GM12878 (cell line): Measurements from ENCODE around the gene LIN7C. TPM values are rescaled to one million over a fixed set of nuclear protein-coding genes. Genes with fewer than 3 reads are reported as not detected.

Source experiments
- ATAC-seq: fragments of 200-7000 bp; cut with Tn5 transposase; 3 replicates; pipeline ENCODE4 v1.9.1; 2020; ENCODE audit warnings: mild to moderate bottlenecking, moderate library complexity
- BruUV-seq: library from RNA; stranded (reverse); fragments of 400-500 nt; replicated peaks from 2 replicates; lab custom pipeline; 2021; lab: Mats Ljungman, UMichigan
- CTCF ChIA-PET: fragments of 300-600 bp; sonication (Branson Sonifier 250); formaldehyde crosslinking; extraction: SDS; loops from one replicate; lab custom pipeline; 2021; ENCODE audit warnings: inconsistent platforms; lab: Yijun Ruan, JAX
- POLR2A ChIA-PET: fragments of 350-600 bp; formaldehyde crosslinking; extraction: SDS; loops from one replicate; lab custom pipeline; 2021; ENCODE audit warnings: inconsistent platforms; lab: Charles Lee
- RAD21 ChIA-PET: fragments of 300-600 bp; sonication (Branson Sonifier 250); formaldehyde crosslinking; loops from one replicate; lab custom pipeline; 2023; ENCODE audit warnings: antibody characterized with exemption; ENCODE audit not compliant: unreplicated experiment; lab: Charles Lee
- SMC1A ChIA-PET: fragments of 300-600 bp; sonication (Branson Sonifier 250); formaldehyde crosslinking; loops from one replicate; lab custom pipeline; 2023; ENCODE audit not compliant: unreplicated experiment, uncharacterized antibody; lab: Charles Lee
- DNase-seq: peaks from one replicate; pipeline ENCODE4 v3.0.0-alpha.2; 2011; ENCODE audit warnings: low read depth, low spot score
- FAIRE-seq: peaks from 3 replicates; lab custom pipeline; 2011; peaks lifted over from hg19 to GRCh38; lab: Jason Lieb, UNC
- H2AFZ ChIP-seq: 2 replicates; pipeline ENCODE4 v1.6.0; 2011; ENCODE audit warnings: low read depth, low read length, control low read depth; ENCODE audit not compliant: control insufficient read depth
- H3K27ac ChIP-seq: 2 replicates; pipeline ENCODE4 v1.5.1; 2011; ENCODE audit warnings: control low read depth; ENCODE audit not compliant: control insufficient read depth, insufficient read depth
- H3K27me3 ChIP-seq, 2 experiments: replicated peaks in 1 of 2; 2 replicates each; pipeline versions ENCODE4 v1.6.0 to v1.6.1; 2011; ENCODE audit warnings: low read length in 1 of 2; ENCODE audit not compliant: control insufficient read depth in 2 of 2, insufficient read depth in 2 of 2
- H3K36me3 ChIP-seq, 2 experiments: 2 replicates each; pipeline ENCODE4 v1.5.1; 2011; ENCODE audit warnings: low read length in 1 of 2; ENCODE audit not compliant: control insufficient read depth in 2 of 2, insufficient read depth in 2 of 2
- H3K4me1 ChIP-seq: 2 replicates; pipeline ENCODE4 v1.6.1; 2011; ENCODE audit warnings: mild to moderate bottlenecking, low read length, moderate library complexity, mixed read lengths; ENCODE audit not compliant: control insufficient read depth, insufficient read depth
- H3K4me2 ChIP-seq: 2 replicates; pipeline ENCODE4 v1.6.0; 2011; ENCODE audit warnings: control low read depth; ENCODE audit not compliant: control insufficient read depth, insufficient read depth
- H3K4me3 ChIP-seq: fragments of 200-600 bp; sonication (generic); 2 replicates; pipeline ENCODE4 v1.5.1; 2016
- H3K79me2 ChIP-seq: 2 replicates; pipeline ENCODE4 v1.6.0; 2011; ENCODE audit warnings: low read length; ENCODE audit not compliant: control insufficient read depth, insufficient read depth
- H3K9ac ChIP-seq: 2 replicates; pipeline ENCODE4 v1.8.0; 2011; ENCODE audit warnings: low read length, control low read depth, mixed read lengths; ENCODE audit not compliant: control insufficient read depth, insufficient read depth
- H3K9me3 ChIP-seq: replicated peaks from 3 replicates; pipeline ENCODE4 v1.5.1; 2011; ENCODE audit warnings: mild to moderate bottlenecking, low read length; ENCODE audit not compliant: control insufficient read depth, insufficient read depth
- H4K20me1 ChIP-seq: 2 replicates; pipeline ENCODE4 v1.6.0; 2011; ENCODE audit not compliant: control insufficient read depth, insufficient read depth
- CBX5 ChIP-seq: sonication (generic); IDR thresholded peaks from 2 replicates; pipeline ENCODE4 v1.6.1; 2016; ENCODE audit warnings: low read depth, moderate library complexity, mild to moderate bottlenecking, inconsistent platforms
- CREB1 ChIP-seq: IDR thresholded peaks from 2 replicates; pipeline ENCODE4 v1.6.1; 2012; ENCODE audit warnings: low read depth, mild to moderate bottlenecking, inconsistent platforms
- CREM ChIP-seq: IDR thresholded peaks from 2 replicates; pipeline ENCODE4 v1.6.1; 2014; ENCODE audit warnings: antibody characterized with exemption, low read depth
- DPF2 ChIP-seq: fragments of 450-650 bp; IDR thresholded peaks from 2 replicates; pipeline ENCODE4 v1.6.1; 2017; ENCODE audit warnings: mild to moderate bottlenecking
- EZH2 ChIP-seq: IDR thresholded peaks from 2 replicates; pipeline ENCODE4 v1.6.1; 2012; ENCODE audit warnings: low read depth, mild to moderate bottlenecking, control low read depth, inconsistent platforms, low read length, borderline replicate concordance; ENCODE audit not compliant: control insufficient read depth
- GATAD2B ChIP-seq: fragments of 450-650 bp; conservative IDR thresholded peaks from 2 replicates; pipeline ENCODE4 v1.6.1; 2017; ENCODE audit warnings: low read depth, mild to moderate bottlenecking, moderate library complexity
- HCFC1 ChIP-seq: fragments of 150-350 bp; IDR thresholded peaks from 2 replicates; pipeline ENCODE4 v1.6.1; 2014; ENCODE audit warnings: low read length
- HSF1 ChIP-seq: fragments of 150-350 bp; IDR thresholded peaks from 2 replicates; pipeline ENCODE4 v1.6.1; 2014; ENCODE audit warnings: mild to moderate bottlenecking, low read depth, low read length
- POLR2AphosphoS2 ChIP-seq: IDR thresholded peaks from 2 replicates; pipeline ENCODE4 v1.6.1; 2011; ENCODE audit warnings: low read depth, mild to moderate bottlenecking, low read length, improper control_type of control experiment, moderate library complexity
- RELA ChIP-seq: fragments of 450-650 bp; IDR thresholded peaks from 2 replicates; pipeline ENCODE4 v1.8.0; 2014; ENCODE audit warnings: borderline replicate concordance; ENCODE audit not compliant: partially characterized antibody
- SPI1 ChIP-seq: IDR thresholded peaks from 2 replicates; pipeline ENCODE4 v1.6.1; 2011; ENCODE audit warnings: low read depth, mild to moderate bottlenecking, low read length, moderate library complexity, borderline replicate concordance; ENCODE audit not compliant: insufficient read depth
- STAT1 ChIP-seq: fragments of 450-650 bp; conservative IDR thresholded peaks from 2 replicates; pipeline ENCODE4 v1.6.1; 2014; ENCODE audit warnings: antibody characterized with exemption, mild to moderate bottlenecking
- ZNF274 ChIP-seq: IDR thresholded peaks from one replicate; pipeline ENCODE4 v1.8.0; 2011; ENCODE audit not compliant: insufficient read length, insufficient read depth
- WGBS: methylation state at CpG from one replicate; pipeline ENCODE4 v1.1.6; 2016; ENCODE audit warnings: low lambda C conversion rate; ENCODE audit not compliant: insufficient replicate concordance, insufficient coverage; ENCODE audit errors: missing lambda C conversion rate; 5-methylcytosine and 5-hydroxymethylcytosine counted together
- in situ Hi-C: fragments of 300-500 bp; cut with MboI; formaldehyde crosslinking; loops from 9 replicates; pipeline ENCODE4 v1.14.3; 2018; ENCODE audit warnings: mixed read lengths
- intact Hi-C: fragments of 100-400 bp; cut with micrococcal nuclease; formaldehyde crosslinking; loops from one replicate; pipeline ENCODE4 v1.14.2; 2022; ENCODE audit not compliant: unreplicated experiment
- polyA plus RNA-seq, 11 experiments: library from polyadenylated mRNA; depleted of rRNA in 4 of 11; unstranded in 6 of 11; stranded (reverse) in 5 of 11; fragments of >200 nt; fragmentation: Nextera tagmentation in 4 of 11; fragmentation: Illumina TruSeq in 1 of 11; extraction: Ambion mirVana in 4 of 11; extraction: Trizol in 1 of 11; gene quantifications; 1 replicate in 1 of 11; 2 replicates in 10 of 11; pipeline versions ENCODE4 v1.2.1 to v1.2.3, GENCODE V29; 2011 to 2016; ENCODE audit warnings: inconsistent platforms in 2 of 11, missing spikeins in 2 of 11, low read depth in 1 of 11
- total RNA-seq, 4 experiments: library from RNA; depleted of rRNA in 3 of 4; stranded (reverse); fragments of >200 nt in 3 of 4; fragmentation: Illumina TruSeq in 1 of 4; extraction: Trizol in 1 of 4; gene quantifications; 2 replicates each; pipeline versions ENCODE4 v1.2.1 to v1.2.3, GENCODE V29; 2013 to 2021
- TF ChIP-seq, protein P1 (sequence below): fragments of 450-650 bp; IDR thresholded peaks from 2 replicates; pipeline ENCODE4 v1.6.1; 2014; ENCODE audit warnings: mild to moderate bottlenecking
- TF ChIP-seq, protein P2 (sequence below): fragments of 450-650 bp; IDR thresholded peaks from 2 replicates; pipeline ENCODE4 v1.6.1; 2018; ENCODE audit warnings: borderline replicate concordance, mild to moderate bottlenecking; ENCODE audit not compliant: partially characterized antibody

LIN7C gene
- total and polyA plus RNA-seq, 10 of the 15 experiments (the other 5 are each of a cell fraction or from before 2014, with no cell fraction given): 6.0 to 23.7 (median 15.1) TPM

- Histone ChIP-seq H3K9me3 (no peaks in the 10 kb centered on the region), H3K4me2 (no peak overlapping the region), H3K79me2 (no peaks in the 10 kb centered on the region), H3K9ac (no peak overlapping the region), H3K27ac (no peak overlapping the region), H3K27me3 (no peaks in the 10 kb centered on the region), H2AFZ (no peak overlapping the region), H3K4me1 (no peaks in the 10 kb centered on the region), H3K4me3 (no peak overlapping the region), H3K36me3 (no peaks in the 10 kb centered on the region), H4K20me1 (no peaks in the 10 kb centered on the region)
- intact Hi-C loops: no loop called here
- no peak for FAIRE-seq
- DNase-seq: no peak
- ChIA-PET RAD21 (no interaction called here), POLR2A (no interaction called here), CTCF (no interaction called here), SMC1A (no interaction called here)
- in situ Hi-C loops: no loop called here
- no TSS peak for BruUV-seq
- TF ChIP-seq RELA (no peak), ZNF274 (no peak), EZH2 (no peak), HCFC1 (no peak)
- TF ChIP-seq, protein P1, sequence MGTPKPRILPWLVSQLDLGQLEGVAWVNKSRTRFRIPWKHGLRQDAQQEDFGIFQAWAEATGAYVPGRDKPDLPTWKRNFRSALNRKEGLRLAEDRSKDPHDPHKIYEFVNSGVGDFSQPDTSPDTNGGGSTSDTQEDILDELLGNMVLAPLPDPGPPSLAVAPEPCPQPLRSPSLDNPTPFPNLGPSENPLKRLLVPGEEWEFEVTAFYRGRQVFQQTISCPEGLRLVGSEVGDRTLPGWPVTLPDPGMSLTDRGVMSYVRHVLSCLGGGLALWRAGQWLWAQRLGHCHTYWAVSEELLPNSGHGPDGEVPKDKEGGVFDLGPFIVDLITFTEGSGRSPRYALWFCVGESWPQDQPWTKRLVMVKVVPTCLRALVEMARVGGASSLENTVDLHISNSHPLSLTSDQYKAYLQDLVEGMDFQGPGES: no peak
- ATAC-seq: no peak
Observed at GRCh38 chr11:27540051-27540450, 33.5 kb upstream of the LIN7C start.

- WGBS: 41% methylated on average over 2 of the region's 2 CpGs
- ChIA-PET RAD21 (no interaction called here), POLR2A (no interaction called here), SMC1A (no interaction called here), CTCF (interaction anchor here (0.8 to 1.1 kb wide), 2 partner anchors 11 to 63 kb away, joined by 3 read pairs; no protein-coding TSS in a partner anchor)
- H3K27ac ChIP-seq: no peak overlapping the region
- ATAC-seq (no peak), FAIRE-seq (no peak), DNase-seq (no peak)
- no peaks in the 10 kb centered on the region for H4K20me1 ChIP-seq
- intact Hi-C loops (no loop called here), in situ Hi-C loops (no loop called here)
- no peaks in the 10 kb centered on the region for H3K9me3 ChIP-seq
- H3K4me1 ChIP-seq: no peaks in the 10 kb centered on the region
- H2AFZ ChIP-seq: no peak overlapping the region
- no peak overlapping the region for H3K4me3 ChIP-seq
- no peaks in the 10 kb centered on the region for H3K36me3 ChIP-seq
- no peak overlapping the region for H3K9ac ChIP-seq
- no TSS peak for BruUV-seq
- no peaks in the 10 kb centered on the region for H3K27me3 ChIP-seq
- no peak overlapping the region for H3K4me2 ChIP-seq
- no peaks in the 10 kb centered on the region for H3K79me2 ChIP-seq
- TF ChIP-seq HSF1: no peak
- no peak for TF ChIP-seq HCFC1
- no peak for TF ChIP-seq CBX5
- no peak for TF ChIP-seq GATAD2B
- no peak for TF ChIP-seq DPF2
- TF ChIP-seq SPI1: no peak
- TF ChIP-seq STAT1: no peak
- TF ChIP-seq ZNF274: no peak
- no peak for TF ChIP-seq POLR2AphosphoS2
- TF ChIP-seq CREM: no peak
- no peak for TF ChIP-seq CREB1
- TF ChIP-seq, protein P2, sequence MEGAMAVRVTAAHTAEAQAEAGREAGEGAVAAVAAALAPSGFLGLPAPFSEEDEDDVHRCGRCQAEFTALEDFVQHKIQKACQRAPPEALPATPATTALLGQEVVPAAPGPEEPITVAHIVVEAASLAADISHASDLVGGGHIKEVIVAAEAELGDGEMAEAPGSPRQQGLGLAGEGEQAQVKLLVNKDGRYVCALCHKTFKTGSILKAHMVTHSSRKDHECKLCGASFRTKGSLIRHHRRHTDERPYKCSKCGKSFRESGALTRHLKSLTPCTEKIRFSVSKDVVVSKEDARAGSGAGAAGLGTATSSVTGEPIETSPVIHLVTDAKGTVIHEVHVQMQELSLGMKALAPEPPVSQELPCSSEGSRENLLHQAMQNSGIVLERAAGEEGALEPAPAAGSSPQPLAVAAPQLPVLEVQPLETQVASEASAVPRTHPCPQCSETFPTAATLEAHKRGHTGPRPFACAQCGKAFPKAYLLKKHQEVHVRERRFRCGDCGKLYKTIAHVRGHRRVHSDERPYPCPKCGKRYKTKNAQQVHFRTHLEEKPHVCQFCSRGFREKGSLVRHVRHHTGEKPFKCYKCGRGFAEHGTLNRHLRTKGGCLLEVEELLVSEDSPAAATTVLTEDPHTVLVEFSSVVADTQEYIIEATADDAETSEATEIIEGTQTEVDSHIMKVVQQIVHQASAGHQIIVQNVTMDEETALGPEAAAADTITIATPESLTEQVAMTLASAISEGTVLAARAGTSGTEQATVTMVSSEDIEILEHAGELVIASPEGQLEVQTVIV: no peak
Observed at GRCh38 chr11:27535103-27535502, 28.5 kb upstream of the LIN7C start.
